Measurements from ENCODE around the gene RNF167.

The RNF167 gene

DNA sequence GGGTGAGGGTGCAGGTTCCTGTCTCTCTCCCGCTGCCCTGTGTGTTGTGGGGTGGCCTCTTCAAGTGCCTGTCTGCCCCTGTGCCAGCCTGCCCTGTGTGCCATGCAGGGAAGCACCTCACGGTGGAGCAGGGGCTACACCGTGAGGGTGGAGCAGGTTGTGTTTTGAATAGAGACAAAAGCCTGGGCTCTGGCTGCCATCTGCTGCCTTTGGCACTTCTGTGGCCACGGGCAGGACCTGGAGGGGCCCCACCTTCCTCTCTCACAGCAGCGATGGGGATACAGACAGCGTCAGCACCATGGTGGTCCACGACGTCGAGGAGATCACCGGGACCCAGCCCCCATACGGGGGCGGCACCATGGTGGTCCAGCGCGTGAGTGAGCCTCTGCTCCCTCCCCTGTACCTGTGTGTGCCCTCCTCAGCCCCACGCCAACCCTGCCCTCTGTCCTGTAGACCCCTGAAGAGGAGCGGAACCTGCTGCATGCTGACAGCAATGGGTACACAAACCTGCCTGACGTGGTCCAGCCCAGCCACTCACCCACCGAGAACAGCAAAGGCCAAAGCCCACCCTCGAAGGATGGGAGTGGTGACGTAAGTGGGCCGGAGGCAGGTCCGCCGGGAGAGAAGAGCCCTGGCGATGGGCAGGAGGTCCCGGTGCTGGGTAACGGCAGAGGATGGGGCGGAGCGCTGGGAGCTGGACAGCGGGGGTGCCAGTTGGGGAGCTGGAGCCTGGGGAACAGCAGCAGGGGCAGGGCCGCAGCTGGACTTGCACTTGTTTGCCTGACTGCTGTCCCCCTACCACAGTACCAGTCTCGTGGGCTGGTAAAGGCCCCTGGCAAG is 46.1 kb upstream of the RNF167 start:
- H3K4me1 ChIP-seq (ENCODE audit: insufficient read depth, poor library complexity, severe bottlenecking), result no peaks in the 10 kb centered on the region
- ATAC-seq (ENCODE audit: low read depth) (no peak), DNase-seq (ENCODE audit: low spot score) (no peak)
- H3K36me3 ChIP-seq (ENCODE audit: low read depth), result peaks cover 79% of the 10 kb centered on the region
- no peaks in the 10 kb centered on the region for H3K27me3 ChIP-seq (ENCODE audit: insufficient read depth, poor library complexity, severe bottlenecking)
- no peak overlapping the region for H3K27ac ChIP-seq (ENCODE audit: poor library complexity, severe bottlenecking)
- H3K4me3 ChIP-seq (ENCODE audit: severe bottlenecking), result no peak overlapping the region
- TF ChIP-seq CTCF (IDR thresholded peaks at IDR 0.05; ENCODE audit: poor library complexity, severe bottlenecking), result no peak
- no peaks in the 10 kb centered on the region for H3K9me3 ChIP-seq (ENCODE audit: severe bottlenecking)

GRCh38 chr17:4895121-4895520 is 44.9 kb upstream of the RNF167 start:
- Histone ChIP-seq H3K27me3 (ENCODE audit: insufficient read depth, poor library complexity, severe bottlenecking) (no peaks in the 10 kb centered on the region), H3K4me3 (ENCODE audit: severe bottlenecking) (no peak overlapping the region), H3K4me1 (ENCODE audit: insufficient read depth, poor library complexity, severe bottlenecking) (no peaks in the 10 kb centered on the region), H3K9me3 (ENCODE audit: severe bottlenecking) (no peaks in the 10 kb centered on the region), H3K27ac (ENCODE audit: poor library complexity, severe bottlenecking) (no peak overlapping the region), H3K36me3 (ENCODE audit: low read depth) (peaks cover 72% of the 10 kb centered on the region)
- DNase-seq (ENCODE audit: low spot score) (no peak), ATAC-seq (ENCODE audit: low read depth) (no peak)
- no peak for TF ChIP-seq CTCF (IDR thresholded peaks at IDR 0.05; ENCODE audit: poor library complexity, severe bottlenecking)

DNA sequence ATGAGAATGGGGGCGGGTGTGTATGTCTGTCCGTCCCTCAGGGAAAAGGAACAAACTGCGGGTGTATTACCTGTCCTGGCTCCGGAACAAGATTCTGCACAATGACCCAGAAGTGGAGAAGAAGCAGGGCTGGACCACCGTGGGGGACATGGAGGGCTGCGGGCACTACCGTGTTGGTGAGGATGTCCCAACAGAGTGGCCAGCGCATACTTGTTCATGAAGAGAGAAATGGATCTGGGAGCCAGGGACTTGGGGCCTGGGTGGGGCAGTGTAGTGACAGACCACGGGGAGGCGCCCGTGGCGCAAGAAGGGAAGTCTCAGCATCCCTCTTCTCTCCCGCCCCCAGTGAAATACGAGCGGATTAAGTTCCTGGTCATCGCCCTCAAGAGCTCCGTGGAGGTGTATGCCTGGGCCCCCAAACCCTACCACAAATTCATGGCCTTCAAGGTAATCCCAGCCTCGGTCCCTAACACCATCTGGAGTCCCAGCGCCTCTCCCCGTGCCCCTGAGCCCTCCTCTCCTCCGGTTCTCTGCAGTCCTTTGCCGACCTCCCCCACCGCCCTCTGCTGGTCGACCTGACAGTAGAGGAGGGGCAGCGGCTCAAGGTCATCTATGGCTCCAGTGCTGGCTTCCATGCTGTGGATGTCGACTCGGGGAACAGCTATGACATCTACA is 44.3 kb upstream of the RNF167 start:
- H3K4me1 ChIP-seq (ENCODE audit: insufficient read depth, poor library complexity, severe bottlenecking), result no peaks in the 10 kb centered on the region

GRCh38 chr17:4896332-4897197 is 43.5 kb upstream of the RNF167 start:
- no peak overlapping the region for H3K4me3 ChIP-seq (ENCODE audit: severe bottlenecking)
- H3K27ac ChIP-seq (ENCODE audit: poor library complexity, severe bottlenecking), result no peak overlapping the region
- no peak for DNase-seq (ENCODE audit: low spot score)
- H3K9me3 ChIP-seq (ENCODE audit: severe bottlenecking), result no peaks in the 10 kb centered on the region
- H3K4me1 ChIP-seq (ENCODE audit: insufficient read depth, poor library complexity, severe bottlenecking), result no peaks in the 10 kb centered on the region
- no peak for TF ChIP-seq CTCF (IDR thresholded peaks at IDR 0.05; ENCODE audit: poor library complexity, severe bottlenecking)
- H3K27me3 ChIP-seq (ENCODE audit: insufficient read depth, poor library complexity, severe bottlenecking), result no peaks in the 10 kb centered on the region
- ATAC-seq (ENCODE audit: low read depth), result no peak
- H3K36me3 ChIP-seq (ENCODE audit: low read depth), result peaks cover 60% of the 10 kb centered on the region

More for the DNA sequence above, 44.3 kb upstream of the RNF167 start:
- no peaks in the 10 kb centered on the region for H3K27me3 ChIP-seq (ENCODE audit: insufficient read depth, poor library complexity, severe bottlenecking)
- no peaks in the 10 kb centered on the region for H3K9me3 ChIP-seq (ENCODE audit: severe bottlenecking)
- DNase-seq (ENCODE audit: low spot score) (no peak), ATAC-seq (ENCODE audit: low read depth) (no peak)
- peak; percentile 22 for TF ChIP-seq CTCF (IDR thresholded peaks at IDR 0.05; ENCODE audit: poor library complexity, severe bottlenecking)
- peaks cover 67% of the 10 kb centered on the region for H3K36me3 ChIP-seq (ENCODE audit: low read depth)
- H3K4me3 ChIP-seq (ENCODE audit: severe bottlenecking), result no peak overlapping the region
- H3K27ac ChIP-seq (ENCODE audit: poor library complexity, severe bottlenecking), result no peak overlapping the region

All from RWPE2 (cell line).